HEK293 (cell line): ENCODE measurements around the gene HSF5.
A peak's percentile ranks its signal among the peaks of the same experiment; 100 is the strongest.

Source experiments
- CTCF ChIA-PET: fragments of 350-600 bp; formaldehyde crosslinking; extraction: SDS; loops from one replicate; lab custom pipeline; 2021; ENCODE audit warnings: antibody characterized with exemption; lab: Yijun Ruan, JAX
- POLR2A ChIA-PET: fragments of 300-600 bp; formaldehyde crosslinking; extraction: SDS; loops from one replicate; lab custom pipeline; 2020; ENCODE audit warnings: antibody characterized with exemption, inconsistent platforms; lab: Yijun Ruan, JAX
- H3K27ac ChIP-seq: fragments of 200-500 bp; sonication (Bioruptor generic); 2 replicates; pipeline ENCODE4 v1.5.1; 2014; ENCODE audit warnings: low read depth, low read length, control low read depth, inconsistent platforms; ENCODE audit errors: extremely low read depth
- H3K36me3 ChIP-seq, 2 experiments: fragments of 200-500 bp in 1 of 2; sonication (Bioruptor generic) in 1 of 2; 1 replicate in 1 of 2; 2 replicates in 1 of 2; pipeline ENCODE4 v1.5.1; 2014 to 2017; ENCODE audit warnings: inconsistent platforms in 2 of 2, low read length in 2 of 2; ENCODE audit not compliant: control insufficient read depth in 2 of 2, insufficient read depth in 1 of 2
- H3K4me1 ChIP-seq: fragments of 200-500 bp; sonication (Bioruptor generic); 2 replicates; pipeline ENCODE4 v1.5.1; 2014; ENCODE audit warnings: mild to moderate bottlenecking, low read length, inconsistent platforms; ENCODE audit not compliant: control insufficient read depth, insufficient read depth
- H3K4me3 ChIP-seq: 2 replicates; pipeline ENCODE4 v1.5.1; 2011; ENCODE audit warnings: low read depth, mild to moderate bottlenecking, control low read depth, low read length, moderate library complexity
- H3K9me3 ChIP-seq: fragments of 200-500 bp; sonication (Bioruptor generic); 2 replicates; pipeline ENCODE4 v1.5.1; 2014; ENCODE audit warnings: low read depth, low read length, inconsistent platforms; ENCODE audit not compliant: control insufficient read depth, insufficient read depth
- KLF17 ChIP-seq: fragments of 450-650 bp; formaldehyde crosslinking; IDR thresholded peaks from 2 replicates; pipeline ENCODE4 v1.5.1; 2016; ENCODE audit warnings: missing biosample characterization, missing genetic modification characterization
- OVOL3 ChIP-seq: fragments of 450-650 bp; formaldehyde crosslinking; IDR thresholded peaks from 2 replicates; pipeline ENCODE4 v1.5.1; 2016; ENCODE audit warnings: missing biosample characterization, missing genetic modification characterization
- SALL2 ChIP-seq: fragments of 450-650 bp; formaldehyde crosslinking; IDR thresholded peaks from 2 replicates; pipeline ENCODE4 v1.5.0; 2017; ENCODE audit warnings: missing biosample characterization, mild to moderate bottlenecking, missing genetic modification characterization, borderline replicate concordance
- SP2 ChIP-seq: fragments of 450-650 bp; formaldehyde crosslinking; IDR thresholded peaks from 2 replicates; pipeline ENCODE4 v1.5.1; 2016; ENCODE audit warnings: missing biosample characterization, missing genetic modification characterization
- WT1 ChIP-seq: fragments of 450-650 bp; formaldehyde crosslinking; IDR thresholded peaks from 2 replicates; pipeline ENCODE4 v1.5.1; 2016; ENCODE audit warnings: missing biosample characterization, missing genetic modification characterization
- ZBTB20 ChIP-seq: fragments of 450-650 bp; formaldehyde crosslinking; IDR thresholded peaks from 2 replicates; pipeline ENCODE4 v1.5.1; 2016; ENCODE audit warnings: missing biosample characterization, missing genetic modification characterization
- ZBTB26 ChIP-seq: fragments of 450-650 bp; formaldehyde crosslinking; optimal IDR thresholded peaks from 2 replicates; pipeline ENCODE3; 2016; ENCODE audit warnings: missing biosample characterization, mild to moderate bottlenecking, missing genetic modification characterization
- ZBTB48 ChIP-seq: fragments of 450-650 bp; formaldehyde crosslinking; IDR thresholded peaks from 2 replicates; pipeline ENCODE4 v1.5.1; 2016; ENCODE audit warnings: missing biosample characterization, missing genetic modification characterization
- ZEB2 ChIP-seq: fragments of 450-650 bp; formaldehyde crosslinking; IDR thresholded peaks from 2 replicates; pipeline ENCODE4 v1.5.1; 2016; ENCODE audit warnings: missing biosample characterization, missing genetic modification characterization
- ZIC2 ChIP-seq: fragments of 450-650 bp; formaldehyde crosslinking; IDR thresholded peaks from 2 replicates; pipeline ENCODE4 v1.5.1; 2016; ENCODE audit warnings: missing biosample characterization, missing genetic modification characterization
- ZNF121 ChIP-seq: fragments of 450-650 bp; formaldehyde crosslinking; IDR thresholded peaks from 2 replicates; pipeline ENCODE4 v1.5.1; 2016; ENCODE audit warnings: missing biosample characterization, missing genetic modification characterization
- ZNF24 ChIP-seq: fragments of 450-650 bp; formaldehyde crosslinking; IDR thresholded peaks from 2 replicates; pipeline ENCODE4 v1.5.1; 2016; ENCODE audit warnings: missing biosample characterization, missing genetic modification characterization
- ZNF48 ChIP-seq: fragments of 450-650 bp; formaldehyde crosslinking; IDR thresholded peaks from 2 replicates; pipeline ENCODE4 v1.5.1; 2016; ENCODE audit warnings: missing biosample characterization, missing genetic modification characterization
- ZNF501 ChIP-seq: fragments of 450-650 bp; formaldehyde crosslinking; IDR thresholded peaks from 2 replicates; pipeline ENCODE4 v1.5.1; 2016; ENCODE audit warnings: missing biosample characterization, missing genetic modification characterization
- ZNF629 ChIP-seq: fragments of 450-650 bp; formaldehyde crosslinking; IDR thresholded peaks from 2 replicates; pipeline ENCODE4 v1.5.1; 2017; ENCODE audit warnings: missing biosample characterization, missing genetic modification characterization
- ZNF639 ChIP-seq: fragments of 450-650 bp; formaldehyde crosslinking; IDR thresholded peaks from 2 replicates; pipeline ENCODE4 v1.5.1; 2016; ENCODE audit warnings: missing biosample characterization, missing genetic modification characterization
- ZNF692 ChIP-seq: fragments of 450-650 bp; formaldehyde crosslinking; IDR thresholded peaks from 2 replicates; pipeline ENCODE4 v1.5.1; 2016; ENCODE audit warnings: missing biosample characterization, missing genetic modification characterization
- ZNF747 ChIP-seq: fragments of 450-650 bp; formaldehyde crosslinking; IDR thresholded peaks from 2 replicates; pipeline ENCODE4 v1.5.1; 2016; ENCODE audit warnings: missing biosample characterization, missing genetic modification characterization
- ZNF843 ChIP-seq: fragments of 450-650 bp; formaldehyde crosslinking; IDR thresholded peaks from 2 replicates; pipeline ENCODE4 v1.5.1; 2016; ENCODE audit warnings: missing biosample characterization, missing genetic modification characterization
- TF ChIP-seq, protein P1 (sequence below): fragments of 450-650 bp; formaldehyde crosslinking; IDR thresholded peaks from 2 replicates; pipeline ENCODE4 v1.5.1; 2016; ENCODE audit warnings: missing biosample characterization, missing genetic modification characterization
- TF ChIP-seq, protein P2 (sequence below): fragments of 450-650 bp; formaldehyde crosslinking; IDR thresholded peaks from 2 replicates; pipeline ENCODE4 v1.5.1; 2016; ENCODE audit warnings: missing biosample characterization, missing genetic modification characterization
- TF ChIP-seq, protein P3 (sequence below): fragments of 450-650 bp; formaldehyde crosslinking; IDR thresholded peaks from 2 replicates; pipeline ENCODE4 v1.5.1; 2016; ENCODE audit warnings: missing biosample characterization, missing genetic modification characterization
- TF ChIP-seq, protein P4 (sequence below): fragments of 450-650 bp; formaldehyde crosslinking; IDR thresholded peaks from 2 replicates; pipeline ENCODE4 v1.5.1; 2016; ENCODE audit warnings: missing biosample characterization, missing genetic modification characterization

Gene HSF5

DNA sequence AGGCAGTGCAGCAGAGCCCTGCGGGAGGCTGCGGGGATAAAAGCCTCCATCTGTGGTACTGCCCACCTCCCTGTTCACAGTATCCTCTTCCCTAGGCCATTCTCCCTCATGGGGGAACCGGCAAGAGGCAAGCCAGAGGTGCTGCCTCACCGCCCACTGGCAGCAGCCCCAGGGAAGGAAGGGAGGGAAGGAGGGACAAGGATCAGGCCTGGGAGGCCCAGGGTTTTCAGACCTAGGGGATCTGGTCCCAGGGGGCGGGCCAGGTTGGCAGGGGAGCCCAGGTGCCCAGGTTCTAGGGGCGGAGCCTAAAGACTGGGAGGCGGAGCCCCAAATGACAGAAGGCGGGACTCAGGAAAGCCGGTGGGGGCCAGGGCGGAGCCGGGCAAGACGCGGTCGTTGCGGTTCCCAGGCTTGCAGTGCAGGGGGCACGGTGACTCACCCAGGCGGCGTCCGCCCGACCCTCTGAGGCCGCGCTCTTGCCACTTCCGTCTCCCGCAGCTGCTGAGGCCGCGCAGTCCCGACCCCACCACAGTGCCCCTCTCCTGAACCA lies 29.2 kb upstream of the HSF5 start:
- peak overlapping the region; percentile 43; the same call in 1 of the 2 replicates for H3K27ac ChIP-seq
- peaks cover 3% of the 10 kb centered on the region; the same call in 1 of the 2 replicates for H3K4me1 ChIP-seq
- ChIA-PET CTCF (interaction anchor here (0.9 to 2.3 kb wide), 9 partner anchors 18 to 491 kb away, joined by 3 to 19 read pairs (median 7); no protein-coding TSS in a partner anchor), POLR2A (interaction anchor here (0.6 to 2.8 kb wide), 4 partner anchors 51 to 488 kb away, joined by 3 to 39 read pairs (median 12); no protein-coding TSS in a partner anchor)
- no peaks in the 10 kb centered on the region for H3K9me3 ChIP-seq
- peaks cover 0 to 10% of the 10 kb centered on the region in 2 experiments; a peak in 1 of 3 replicates for H3K36me3 ChIP-seq
- peak overlapping the region; percentile 74 for H3K4me3 ChIP-seq
- TF ChIP-seq, protein P1, sequence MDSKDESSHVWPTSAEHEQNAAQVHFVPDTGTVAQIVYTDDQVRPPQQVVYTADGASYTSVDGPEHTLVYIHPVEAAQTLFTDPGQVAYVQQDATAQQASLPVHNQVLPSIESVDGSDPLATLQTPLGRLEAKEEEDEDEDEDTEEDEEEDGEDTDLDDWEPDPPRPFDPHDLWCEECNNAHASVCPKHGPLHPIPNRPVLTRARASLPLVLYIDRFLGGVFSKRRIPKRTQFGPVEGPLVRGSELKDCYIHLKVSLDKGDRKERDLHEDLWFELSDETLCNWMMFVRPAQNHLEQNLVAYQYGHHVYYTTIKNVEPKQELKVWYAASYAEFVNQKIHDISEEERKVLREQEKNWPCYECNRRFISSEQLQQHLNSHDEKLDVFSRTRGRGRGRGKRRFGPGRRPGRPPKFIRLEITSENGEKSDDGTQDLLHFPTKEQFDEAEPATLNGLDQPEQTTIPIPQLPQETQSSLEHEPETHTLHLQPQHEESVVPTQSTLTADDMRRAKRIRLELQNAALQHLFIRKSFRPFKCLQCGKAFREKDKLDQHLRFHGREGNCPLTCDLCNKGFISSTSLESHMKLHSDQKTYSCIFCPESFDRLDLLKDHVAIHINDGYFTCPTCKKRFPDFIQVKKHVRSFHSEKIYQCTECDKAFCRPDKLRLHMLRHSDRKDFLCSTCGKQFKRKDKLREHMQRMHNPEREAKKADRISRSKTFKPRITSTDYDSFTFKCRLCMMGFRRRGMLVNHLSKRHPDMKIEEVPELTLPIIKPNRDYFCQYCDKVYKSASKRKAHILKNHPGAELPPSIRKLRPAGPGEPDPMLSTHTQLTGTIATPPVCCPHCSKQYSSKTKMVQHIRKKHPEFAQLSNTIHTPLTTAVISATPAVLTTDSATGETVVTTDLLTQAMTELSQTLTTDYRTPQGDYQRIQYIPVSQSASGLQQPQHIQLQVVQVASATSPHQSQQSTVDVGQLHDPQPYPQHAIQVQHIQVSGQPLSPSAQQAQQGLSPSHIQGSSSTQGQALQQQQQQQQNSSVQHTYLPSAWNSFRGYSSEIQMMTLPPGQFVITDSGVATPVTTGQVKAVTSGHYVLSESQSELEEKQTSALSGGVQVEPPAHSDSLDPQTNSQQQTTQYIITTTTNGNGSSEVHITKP (tag by site-specific recombination) = peak; percentile 40
- TF ChIP-seq, protein P2, sequence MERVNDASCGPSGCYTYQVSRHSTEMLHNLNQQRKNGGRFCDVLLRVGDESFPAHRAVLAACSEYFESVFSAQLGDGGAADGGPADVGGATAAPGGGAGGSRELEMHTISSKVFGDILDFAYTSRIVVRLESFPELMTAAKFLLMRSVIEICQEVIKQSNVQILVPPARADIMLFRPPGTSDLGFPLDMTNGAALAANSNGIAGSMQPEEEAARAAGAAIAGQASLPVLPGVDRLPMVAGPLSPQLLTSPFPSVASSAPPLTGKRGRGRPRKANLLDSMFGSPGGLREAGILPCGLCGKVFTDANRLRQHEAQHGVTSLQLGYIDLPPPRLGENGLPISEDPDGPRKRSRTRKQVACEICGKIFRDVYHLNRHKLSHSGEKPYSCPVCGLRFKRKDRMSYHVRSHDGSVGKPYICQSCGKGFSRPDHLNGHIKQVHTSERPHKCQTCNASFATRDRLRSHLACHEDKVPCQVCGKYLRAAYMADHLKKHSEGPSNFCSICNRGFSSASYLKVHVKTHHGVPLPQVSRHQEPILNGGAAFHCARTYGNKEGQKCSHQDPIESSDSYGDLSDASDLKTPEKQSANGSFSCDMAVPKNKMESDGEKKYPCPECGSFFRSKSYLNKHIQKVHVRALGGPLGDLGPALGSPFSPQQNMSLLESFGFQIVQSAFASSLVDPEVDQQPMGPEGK (tag by site-specific recombination) = peak; percentile 96
- TF ChIP-seq, protein P3, sequence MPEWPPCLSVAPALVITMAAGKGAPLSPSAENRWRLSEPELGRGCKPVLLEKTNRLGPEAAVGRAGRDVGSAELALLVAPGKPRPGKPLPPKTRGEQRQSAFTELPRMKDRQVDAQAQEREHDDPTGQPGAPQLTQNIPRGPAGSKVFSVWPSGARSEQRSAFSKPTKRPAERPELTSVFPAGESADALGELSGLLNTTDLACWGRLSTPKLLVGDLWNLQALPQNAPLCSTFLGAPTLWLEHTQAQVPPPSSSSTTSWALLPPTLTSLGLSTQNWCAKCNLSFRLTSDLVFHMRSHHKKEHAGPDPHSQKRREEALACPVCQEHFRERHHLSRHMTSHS = no peak
- peak; percentile 69; the same call in 1 of the 2 replicates for TF ChIP-seq ZEB2 (tag by site-specific recombination)
- 0 out of 2 replicates have a peak, but pooled peaks have one; percentile 37 for TF ChIP-seq ZNF843 (tag by site-specific recombination)
- TF ChIP-seq ZNF501 = no peak
- no peak for TF ChIP-seq ZNF121 (tag by site-specific recombination)
- peak; percentile 45; the same call in 1 of the 2 replicates for TF ChIP-seq ZNF629
- TF ChIP-seq ZIC2 (tag by site-specific recombination) = peak; percentile 83
- TF ChIP-seq ZNF24 (tag by site-specific recombination) = 0 out of 2 replicates have a peak, but pooled peaks have one; percentile 19
- TF ChIP-seq, protein P4, sequence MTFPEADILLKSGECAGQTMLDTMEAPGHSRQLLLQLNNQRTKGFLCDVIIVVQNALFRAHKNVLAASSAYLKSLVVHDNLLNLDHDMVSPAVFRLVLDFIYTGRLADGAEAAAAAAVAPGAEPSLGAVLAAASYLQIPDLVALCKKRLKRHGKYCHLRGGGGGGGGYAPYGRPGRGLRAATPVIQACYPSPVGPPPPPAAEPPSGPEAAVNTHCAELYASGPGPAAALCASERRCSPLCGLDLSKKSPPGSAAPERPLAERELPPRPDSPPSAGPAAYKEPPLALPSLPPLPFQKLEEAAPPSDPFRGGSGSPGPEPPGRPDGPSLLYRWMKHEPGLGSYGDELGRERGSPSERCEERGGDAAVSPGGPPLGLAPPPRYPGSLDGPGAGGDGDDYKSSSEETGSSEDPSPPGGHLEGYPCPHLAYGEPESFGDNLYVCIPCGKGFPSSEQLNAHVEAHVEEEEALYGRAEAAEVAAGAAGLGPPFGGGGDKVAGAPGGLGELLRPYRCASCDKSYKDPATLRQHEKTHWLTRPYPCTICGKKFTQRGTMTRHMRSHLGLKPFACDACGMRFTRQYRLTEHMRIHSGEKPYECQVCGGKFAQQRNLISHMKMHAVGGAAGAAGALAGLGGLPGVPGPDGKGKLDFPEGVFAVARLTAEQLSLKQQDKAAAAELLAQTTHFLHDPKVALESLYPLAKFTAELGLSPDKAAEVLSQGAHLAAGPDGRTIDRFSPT = peak; percentile 87
- TF ChIP-seq WT1 (tag by site-specific recombination) = no peak
- TF ChIP-seq KLF17 = peak; percentile 79
- peak; percentile 36; the same call in 1 of the 2 replicates for TF ChIP-seq ZBTB20
- TF ChIP-seq ZBTB48 (tag by site-specific recombination) = peak; percentile 81
- peak; percentile 95 for TF ChIP-seq ZBTB26 (tag by site-specific recombination)
- no peak for TF ChIP-seq ZNF48 (tag by site-specific recombination)
- TF ChIP-seq ZNF747 (tag by site-specific recombination) = no peak
- peak; percentile 35; the same call in 1 of the 2 replicates for TF ChIP-seq ZNF639 (tag by site-specific recombination)
- peak; percentile 15; the same call in 1 of the 2 replicates for TF ChIP-seq ZNF692 (tag by site-specific recombination)
- TF ChIP-seq SP2 (tag by site-specific recombination) = no peak
- TF ChIP-seq SALL2 (tag by site-specific recombination) = no peak
- no peak for TF ChIP-seq OVOL3 (tag by site-specific recombination)
